GM21825 (cell line): Measurements from ENCODE around the gene OR10H4.
"Not testable (repeated sequence)": the region's sequence is repeated elsewhere in the genome, so short reads cannot be mapped to it uniquely, and the experiment has no call there.

Experiments
- ATAC-seq: cut with Tn5 transposase; IDR thresholded peaks from one replicate; pipeline ENCODE4 v1.9.1; 2021; ENCODE audit warnings: mild to moderate bottlenecking, moderate library complexity; ENCODE audit not compliant: unreplicated experiment

The OR10H4 gene

GRCh38 chr19:15936950-15937349 lies 11.9 kb upstream of the OR10H4 start:
- ATAC-seq = no peak

- no peak for ATAC-seq
These were observed 11.0 kb upstream of the OR10H4 start for GRCh38 chr19:15937771-15938170.

DNA sequence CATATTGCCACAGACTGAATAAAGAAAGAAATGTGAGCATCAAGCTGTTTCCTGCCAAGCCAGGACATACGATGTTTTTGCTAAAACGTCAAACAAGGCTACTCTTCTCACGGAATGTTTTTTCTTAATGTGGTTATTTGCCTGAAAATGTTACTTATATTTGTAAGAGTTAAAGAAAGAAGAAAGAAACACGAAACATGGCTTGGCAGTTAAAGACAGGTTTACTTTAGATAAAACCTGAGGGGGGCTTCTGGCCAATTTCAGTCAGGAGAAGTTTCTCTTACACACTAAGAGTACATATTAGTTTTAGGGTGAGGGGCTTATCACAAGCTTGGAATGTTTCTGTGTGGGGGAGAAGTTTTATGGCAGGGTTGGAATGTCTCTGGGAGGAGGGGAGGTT lies 4.4 kb upstream of the OR10H4 start:
- ATAC-seq = no peak

DNA sequence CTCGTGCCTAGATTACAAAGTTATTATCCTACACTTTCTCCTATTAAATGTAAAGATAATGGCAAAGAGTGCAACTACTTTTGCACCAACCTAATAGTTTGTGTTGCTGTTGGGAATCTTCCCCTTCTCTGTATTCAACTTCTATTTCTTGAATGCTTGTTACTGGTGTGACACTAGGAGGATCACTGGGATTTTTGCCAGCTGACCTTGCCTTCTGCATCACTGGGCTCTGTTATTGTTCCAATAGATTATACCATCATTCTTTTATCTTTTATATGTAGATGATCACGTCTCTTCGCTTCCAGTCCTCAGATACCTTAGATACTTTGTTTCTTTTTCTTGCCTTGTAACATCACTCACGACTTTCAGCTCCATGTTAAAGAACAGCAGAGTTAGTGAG lies 3.5 kb upstream of the OR10H4 start:
- ATAC-seq = no peak

- ATAC-seq = no peak
These were observed 6.0 kb downstream of the OR10H4 start for GRCh38 chr19:15954820-15955219.

DNA sequence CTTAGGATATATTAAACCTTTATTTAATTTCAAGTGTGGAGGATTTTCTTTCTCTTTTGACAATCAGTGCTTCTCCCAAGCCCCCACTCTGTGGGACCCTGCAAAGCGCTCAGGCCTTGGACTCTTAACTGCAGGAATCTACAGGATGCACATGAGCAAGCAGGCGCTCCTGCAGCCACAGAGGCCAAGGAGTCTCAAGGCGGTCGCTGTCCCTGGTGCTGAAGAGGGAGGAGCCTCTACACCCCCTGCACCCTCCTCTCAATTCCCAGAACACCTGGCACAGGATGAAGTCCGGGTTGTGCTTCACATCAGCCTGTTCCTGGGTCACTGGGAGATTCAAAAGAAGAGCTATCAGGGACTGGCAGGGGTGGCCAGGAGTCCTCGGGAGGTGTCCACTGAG lies 13.5 kb downstream of the OR10H4 start:
- ATAC-seq = no peak

DNA sequence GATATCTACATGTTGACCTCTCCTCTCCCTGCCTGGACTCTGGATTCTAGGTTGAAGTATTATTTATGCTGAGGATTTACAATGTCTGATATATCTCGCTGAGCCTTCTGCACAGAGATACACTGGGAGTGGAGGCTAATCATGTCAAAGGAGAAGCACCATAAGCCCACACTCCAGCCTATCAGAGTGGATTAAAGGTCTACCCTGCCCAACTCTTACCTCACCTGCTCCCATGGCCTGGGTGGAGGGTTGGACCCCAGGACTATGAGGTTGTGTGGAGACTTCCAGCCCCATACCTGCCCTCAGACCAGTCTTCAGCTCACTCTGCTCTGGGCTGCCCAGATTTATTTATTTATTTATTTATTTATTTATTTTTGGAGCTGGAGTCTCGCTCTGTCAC lies 15.4 kb downstream of the OR10H4 start:
- ATAC-seq = no peak

DNA sequence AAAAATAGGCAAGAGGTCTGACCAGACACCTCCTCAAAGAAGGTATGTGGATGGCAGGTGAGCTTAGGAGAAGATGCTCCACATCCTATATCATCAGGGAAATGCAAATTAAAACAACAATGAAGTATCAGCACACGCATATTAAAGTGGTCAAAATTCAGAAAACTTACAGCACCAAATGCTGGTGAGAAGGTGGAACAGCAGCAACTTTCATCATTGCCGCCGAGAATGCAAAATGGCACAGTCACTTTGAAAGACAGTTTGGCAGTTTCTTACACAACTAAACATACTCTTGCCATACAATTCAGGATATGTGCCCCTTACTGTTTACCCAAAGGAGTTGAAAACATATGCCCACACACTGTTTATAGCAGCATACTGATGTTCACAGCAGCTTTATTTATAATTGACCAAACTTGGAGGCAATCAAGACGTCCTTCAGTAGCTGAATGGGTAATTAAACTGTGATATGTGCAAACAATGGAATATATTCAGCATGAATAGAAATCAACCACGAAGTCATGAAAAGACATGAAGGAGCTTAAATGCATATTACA lies 22.5 kb downstream of the OR10H4 start:
- ATAC-seq = no peak

- not testable (repeated sequence) for ATAC-seq
These were observed 23.2 kb downstream of the OR10H4 start for GRCh38 chr19:15972043-15972442.

DNA sequence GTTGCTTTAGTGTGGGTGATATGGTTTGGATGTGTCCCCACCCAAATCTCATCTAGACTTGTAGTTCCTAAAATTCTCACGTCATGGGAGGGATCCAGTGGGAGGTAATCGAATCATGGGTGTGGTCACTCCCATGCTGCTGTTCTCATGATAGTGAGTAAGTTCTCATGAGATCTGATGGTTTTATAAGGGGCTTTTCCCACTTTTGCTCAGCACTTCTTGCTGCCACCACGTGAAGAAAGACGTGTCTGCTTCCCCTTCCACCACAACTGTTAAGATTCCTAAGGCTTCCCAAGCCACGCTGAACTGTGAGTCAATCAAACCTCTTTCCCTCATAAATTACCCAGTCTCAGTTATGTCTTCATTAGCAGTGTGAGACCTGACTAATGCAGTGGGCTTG lies 26.0 kb downstream of the OR10H4 start:
- no peak for ATAC-seq

DNA sequence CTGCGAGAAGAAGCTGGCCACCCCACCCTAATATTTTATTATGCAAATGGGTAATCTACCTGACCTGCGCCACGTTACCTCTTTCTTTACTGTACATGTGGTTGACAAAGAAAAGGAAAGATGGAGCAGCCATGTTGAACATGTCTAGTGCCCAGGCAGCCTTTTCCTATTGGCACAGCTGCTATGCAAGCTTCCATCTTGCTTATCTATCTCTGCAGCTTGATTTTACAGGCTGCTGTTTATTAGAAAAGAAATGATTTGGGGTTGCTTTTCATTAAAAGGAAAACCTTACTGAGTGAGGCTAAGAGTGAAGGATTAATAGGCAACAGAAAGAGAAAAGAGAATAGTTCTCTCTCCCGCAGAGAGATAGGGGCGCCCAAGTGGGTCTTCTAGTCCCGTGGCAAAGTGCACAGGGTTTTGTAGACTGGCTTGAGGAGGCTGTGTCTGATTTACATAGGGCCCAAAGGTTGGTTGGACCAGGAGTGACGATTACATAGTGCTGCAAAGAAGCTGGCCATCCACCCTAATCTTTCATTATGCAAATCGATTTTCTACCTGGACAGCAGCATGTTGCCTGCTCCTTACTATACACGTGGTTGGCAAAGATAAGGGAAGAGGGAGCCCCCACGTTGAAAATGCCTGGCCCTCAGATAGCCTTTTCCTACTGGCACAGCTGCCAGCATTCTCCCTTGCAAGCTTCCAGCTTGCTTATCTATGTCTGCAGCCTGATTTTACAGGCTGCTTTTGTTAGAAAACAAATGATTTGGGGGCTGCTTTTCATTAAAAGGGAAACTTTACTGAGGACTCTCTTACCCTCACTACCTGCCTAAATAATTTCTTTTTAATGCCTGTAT lies 28.3 kb downstream of the OR10H4 start:
- ATAC-seq = no peak

GRCh38 chr19:15977690-15978089 lies 28.9 kb downstream of the OR10H4 start:
- no peak for ATAC-seq

DNA sequence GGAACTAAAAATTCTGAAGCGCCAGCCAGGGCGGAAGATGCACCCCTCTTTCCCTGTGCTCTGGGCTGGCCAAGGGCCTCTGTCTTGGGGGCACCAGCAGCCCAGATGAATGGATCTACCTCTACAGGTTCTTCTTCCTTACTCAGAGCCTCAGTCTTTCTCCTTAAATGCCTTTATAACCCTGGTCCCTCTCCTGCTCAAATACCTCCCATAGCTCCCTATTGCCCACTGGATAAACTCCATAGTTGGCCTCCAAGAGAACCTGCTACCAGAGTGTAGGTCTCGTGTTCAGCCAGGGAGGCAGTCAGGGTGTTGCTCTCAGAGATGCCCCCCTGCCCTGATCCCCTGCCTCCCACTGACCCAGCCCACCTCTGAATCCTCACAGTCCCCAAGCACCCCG lies 30.5 kb downstream of the OR10H4 start:
- no peak for ATAC-seq

GRCh38 chr19:15985831-15986230 lies 37.0 kb downstream of the OR10H4 start:
- ATAC-seq = not testable (repeated sequence)

DNA sequence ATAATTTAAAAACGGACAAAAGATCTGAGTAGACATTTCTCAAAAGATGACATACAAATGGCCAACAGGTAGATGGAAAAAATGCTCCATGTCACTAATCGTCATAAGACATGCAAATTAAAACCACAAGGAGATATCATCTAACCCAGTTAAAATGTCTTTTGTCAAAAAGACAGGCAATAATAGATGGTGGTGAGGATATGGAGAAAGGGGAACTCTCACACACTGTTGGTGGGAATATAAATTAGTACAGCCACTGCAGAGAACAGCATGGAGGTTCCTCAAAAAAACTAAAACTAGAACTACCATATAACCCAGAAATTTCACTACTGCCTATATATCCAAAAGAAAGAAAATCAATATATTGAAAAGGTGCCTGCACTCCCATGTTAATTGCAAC lies 37.9 kb downstream of the OR10H4 start:
- ATAC-seq = no peak

GRCh38 chr19:15989889-15990288 lies 41.1 kb downstream of the OR10H4 start:
- ATAC-seq = no peak

- ATAC-seq = no peak
These were observed 42.8 kb downstream of the OR10H4 start for GRCh38 chr19:15991602-15992001.

DNA sequence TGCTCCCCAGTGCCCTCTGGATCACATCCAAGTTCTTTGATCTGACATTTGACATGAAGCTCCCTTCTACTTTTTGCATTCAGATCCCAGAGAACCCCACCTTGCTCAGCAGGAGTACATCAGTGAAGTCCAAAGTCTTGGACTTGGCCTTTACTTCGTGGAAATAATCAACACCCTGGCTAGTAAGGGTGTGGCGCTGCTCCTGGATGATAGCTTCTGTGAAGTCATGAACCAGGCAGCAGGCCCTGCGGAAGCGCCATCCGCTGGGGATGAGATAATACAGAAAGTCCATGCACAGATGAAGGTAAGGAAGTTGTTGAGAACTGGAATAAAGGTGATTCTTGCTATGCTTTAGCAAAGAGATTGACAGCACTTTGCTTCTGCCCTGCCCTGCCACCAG lies 43.2 kb downstream of the OR10H4 start:
- ATAC-seq = no peak

DNA sequence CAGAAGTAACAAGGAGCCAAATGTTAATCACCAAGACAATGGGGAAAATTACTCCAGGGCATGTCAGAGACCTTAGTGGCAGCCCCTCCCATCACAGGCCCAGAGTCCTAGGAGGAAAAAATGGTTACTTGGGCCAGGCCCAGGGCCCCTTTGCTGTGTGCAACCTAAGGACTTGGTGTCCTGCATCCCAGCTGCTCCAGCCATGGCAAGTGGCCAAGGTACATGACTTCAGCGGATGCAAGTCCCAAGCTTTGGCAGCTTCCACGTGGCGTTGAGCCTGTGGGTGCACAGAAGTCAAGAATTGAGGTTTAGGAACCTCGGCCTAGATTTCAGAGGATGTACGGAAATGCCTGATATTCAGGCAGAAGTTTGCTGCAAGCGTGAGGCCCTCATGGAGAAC lies 46.7 kb downstream of the OR10H4 start:
- no peak for ATAC-seq

DNA sequence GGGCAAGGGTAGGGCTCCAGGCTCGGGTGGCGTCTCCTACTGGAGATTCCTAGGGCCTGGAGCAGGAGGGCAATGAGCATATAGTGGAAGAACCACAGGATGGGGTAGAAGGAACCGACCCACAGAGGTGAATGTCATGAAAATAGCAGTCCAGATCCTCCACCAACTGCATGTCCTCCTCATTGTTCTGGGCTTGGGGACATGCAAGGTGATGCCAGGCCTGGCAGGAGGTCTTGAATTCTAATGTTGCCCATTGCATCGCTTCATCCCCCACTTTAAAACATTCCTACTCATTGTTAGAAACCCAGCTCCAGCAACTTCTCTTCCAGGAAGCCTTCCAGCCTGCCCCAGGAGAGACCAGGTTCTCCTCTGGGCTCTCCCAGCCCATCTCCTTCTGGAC lies 49.4 kb downstream of the OR10H4 start:
- no peak for ATAC-seq
